IPS-15b (cell line): Measurements from ENCODE around the gene SLC9A1.
"Not testable (repeated sequence)": the region's sequence is repeated elsewhere in the genome, so short reads cannot be mapped to it uniquely, and the experiment has no call there.

Experiments used
- H3K27me3 ChIP-seq: one replicate; pipeline ENCODE4 v1.6.1; 2013; ENCODE audit warnings: low read length; ENCODE audit not compliant: control insufficient read depth, insufficient read depth
- H3K36me3 ChIP-seq: one replicate; pipeline ENCODE4 v1.6.1; 2013; ENCODE audit warnings: low read length; ENCODE audit not compliant: control insufficient read depth, insufficient read depth
- H3K4me1 ChIP-seq: one replicate; pipeline ENCODE4 v1.6.1; 2013; ENCODE audit warnings: mild to moderate bottlenecking, low read length; ENCODE audit not compliant: control insufficient read depth, insufficient read depth
- H3K4me3 ChIP-seq: one replicate; pipeline ENCODE4 v1.5.1; 2013; ENCODE audit warnings: low read depth, low read length
- H3K9ac ChIP-seq: one replicate; pipeline ENCODE4 v1.6.1; 2013; ENCODE audit warnings: low read depth, mild to moderate bottlenecking, low read length
- H3K9me3 ChIP-seq: one replicate; pipeline ENCODE4 v1.6.1; 2013; ENCODE audit warnings: mild to moderate bottlenecking, low read length; ENCODE audit not compliant: control insufficient read depth, insufficient read depth

The SLC9A1 gene

DNA sequence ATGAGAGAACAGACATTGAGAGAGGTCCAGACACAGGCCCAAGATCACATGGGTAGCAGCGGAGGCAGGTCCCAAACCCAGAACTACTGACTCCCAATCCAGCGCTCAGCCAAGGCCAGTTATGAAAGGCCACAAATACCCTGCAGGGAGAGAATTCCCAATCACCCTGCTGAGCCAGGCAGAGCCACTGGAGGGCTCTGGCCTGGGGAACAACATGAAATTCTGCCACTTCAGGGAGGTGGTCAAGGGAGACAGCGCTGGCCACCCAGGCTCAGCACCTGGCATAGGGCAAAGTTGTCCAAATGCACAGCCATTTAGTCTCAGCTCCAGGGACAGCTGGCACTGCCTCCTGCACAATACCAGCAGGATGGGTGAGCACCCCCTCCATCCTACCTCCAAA lies 27.5 kb downstream of the SLC9A1 start:
- Histone ChIP-seq H3K4me3 (no peak overlapping the region), H3K4me1 (no peaks in the 10 kb centered on the region), H3K36me3 (no peaks in the 10 kb centered on the region), H3K9me3 (no peaks in the 10 kb centered on the region), H3K27me3 (no peaks in the 10 kb centered on the region), H3K9ac (no peak overlapping the region)

DNA sequence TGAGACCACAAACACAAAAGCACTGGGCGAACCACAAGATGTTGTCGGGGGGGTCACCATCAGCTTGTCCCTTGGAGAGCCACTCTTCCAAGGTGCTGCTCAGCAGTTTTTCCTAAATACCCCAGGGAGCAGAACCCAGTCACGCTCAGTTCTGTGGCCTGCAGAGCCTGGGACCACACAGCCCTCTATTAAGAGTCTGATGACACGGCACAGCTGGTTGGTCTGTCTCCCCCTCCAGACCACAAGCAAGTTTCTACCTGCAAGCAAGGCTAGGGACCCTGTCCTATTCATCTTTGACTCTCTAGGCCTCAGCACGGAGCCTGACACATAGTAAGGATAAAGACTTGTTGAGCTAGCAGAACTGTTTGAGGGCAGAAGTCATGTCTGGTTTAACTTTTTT lies 28.5 kb downstream of the SLC9A1 start:
- Histone ChIP-seq H3K4me1 (no peaks in the 10 kb centered on the region), H3K4me3 (no peak overlapping the region), H3K36me3 (no peaks in the 10 kb centered on the region), H3K27me3 (no peaks in the 10 kb centered on the region), H3K9ac (no peak overlapping the region), H3K9me3 (no peaks in the 10 kb centered on the region)

DNA sequence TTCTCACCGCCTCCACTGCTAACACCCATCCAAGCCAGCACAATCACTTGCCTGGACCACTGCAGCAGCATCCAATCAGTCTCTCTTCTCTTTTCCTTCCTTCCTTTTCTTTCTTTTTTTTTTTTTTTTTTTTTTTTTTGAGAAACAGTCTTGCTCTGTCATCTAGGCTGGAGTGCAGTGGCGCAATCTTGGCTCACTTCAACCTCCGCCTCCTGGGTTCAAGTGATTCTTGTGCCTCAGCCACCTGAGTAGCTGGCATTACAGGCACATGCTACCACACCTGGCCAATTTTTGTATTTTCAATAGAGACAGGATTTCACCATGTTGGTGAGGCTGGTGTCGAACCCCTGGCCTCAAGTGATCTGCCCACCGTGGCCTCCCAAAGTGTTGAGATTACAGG lies 29.8 kb downstream of the SLC9A1 start:
- H3K9ac ChIP-seq, H3K4me3 ChIP-seq, H3K9me3 ChIP-seq, H3K4me1 ChIP-seq, H3K36me3 ChIP-seq, H3K27me3 ChIP-seq: not testable (repeated sequence)

DNA sequence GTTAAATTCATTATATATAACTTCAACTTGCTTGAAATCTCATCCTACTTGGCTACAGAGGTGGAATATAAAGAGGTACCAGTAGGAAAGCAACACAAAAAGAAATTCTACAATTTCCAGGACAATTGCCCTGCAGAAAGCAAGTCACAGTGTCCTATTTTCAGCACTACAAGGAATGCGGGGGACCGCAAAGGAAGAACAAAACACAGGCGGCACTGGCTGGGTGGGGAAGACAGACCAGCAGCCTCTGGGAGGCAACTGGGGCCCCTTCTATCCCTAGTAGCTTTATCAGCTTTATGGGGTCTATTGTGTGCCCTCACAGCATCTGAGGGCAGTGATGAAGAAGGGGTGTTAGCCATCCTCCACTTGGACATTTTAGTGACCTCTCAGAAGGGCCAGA lies 30.5 kb downstream of the SLC9A1 start:
- H3K36me3 ChIP-seq = no peaks in the 10 kb centered on the region
- H3K4me1 ChIP-seq = no peaks in the 10 kb centered on the region
- no peaks in the 10 kb centered on the region for H3K27me3 ChIP-seq
- no peaks in the 10 kb centered on the region for H3K9me3 ChIP-seq
- no peak overlapping the region for H3K9ac ChIP-seq
- H3K4me3 ChIP-seq = no peak overlapping the region

DNA sequence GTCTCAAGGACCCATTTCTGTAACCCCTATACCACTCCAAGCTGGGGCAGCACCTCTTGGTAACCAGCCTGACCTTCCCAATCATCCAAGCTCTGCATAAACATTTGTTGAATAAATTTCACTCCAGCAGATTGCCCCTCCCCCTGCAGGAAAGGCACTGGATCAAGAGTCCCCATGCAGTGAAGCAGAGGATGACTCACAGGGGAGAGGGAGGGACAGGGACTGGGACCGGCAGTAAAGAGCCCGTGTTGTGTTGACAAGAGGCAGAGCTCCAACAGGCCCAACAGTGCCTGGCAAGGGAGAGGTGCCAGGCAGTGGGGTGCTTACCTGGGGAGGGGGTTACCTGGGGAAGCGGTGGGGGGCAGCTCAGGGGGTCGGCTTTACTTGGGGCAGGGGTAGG lies 32.3 kb downstream of the SLC9A1 start:
- Histone ChIP-seq H3K36me3 (no peaks in the 10 kb centered on the region), H3K9me3 (no peaks in the 10 kb centered on the region), H3K4me3 (no peak overlapping the region), H3K4me1 (no peaks in the 10 kb centered on the region), H3K27me3 (no peaks in the 10 kb centered on the region), H3K9ac (no peak overlapping the region)

DNA sequence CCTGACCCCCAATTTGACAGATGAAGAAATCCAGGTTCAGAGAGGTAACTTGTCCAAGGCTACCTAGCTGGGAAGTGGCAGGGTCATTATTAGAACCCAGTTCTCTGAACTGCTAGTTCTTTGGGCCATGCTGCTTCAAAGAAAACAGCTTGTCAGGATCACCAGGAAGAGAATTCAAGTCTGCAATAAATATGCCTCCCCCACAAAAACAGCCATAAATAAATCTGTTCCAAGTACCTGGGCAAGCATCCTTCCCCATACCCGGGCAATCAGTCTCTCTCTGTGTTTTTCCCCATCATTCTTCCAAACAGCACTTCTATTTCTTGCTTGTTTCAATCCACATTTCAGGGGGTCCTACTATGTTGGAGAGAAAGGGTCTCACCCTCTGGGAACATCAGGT lies 34.1 kb downstream of the SLC9A1 start:
- no peak overlapping the region for H3K9ac ChIP-seq
- H3K27me3 ChIP-seq = no peaks in the 10 kb centered on the region
- no peaks in the 10 kb centered on the region for H3K4me1 ChIP-seq
- no peaks in the 10 kb centered on the region for H3K9me3 ChIP-seq
- no peaks in the 10 kb centered on the region for H3K36me3 ChIP-seq
- no peak overlapping the region for H3K4me3 ChIP-seq

DNA sequence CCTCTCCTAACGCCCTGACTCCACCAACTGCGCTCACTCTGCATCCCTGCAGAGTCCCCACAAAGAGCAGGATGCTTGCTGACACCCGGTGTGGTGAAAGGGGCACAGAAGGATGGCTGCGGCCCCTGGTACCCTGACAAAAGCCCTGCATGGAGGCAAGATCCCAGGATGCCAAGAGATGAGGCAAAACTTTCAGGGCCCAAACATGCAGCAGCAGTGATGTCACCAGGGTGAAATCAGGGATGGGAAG lies 36.6 kb downstream of the SLC9A1 start:
- Histone ChIP-seq H3K4me1 (no peaks in the 10 kb centered on the region), H3K4me3 (no peak overlapping the region), H3K9ac (no peak overlapping the region), H3K36me3 (no peaks in the 10 kb centered on the region), H3K9me3 (no peaks in the 10 kb centered on the region), H3K27me3 (no peaks in the 10 kb centered on the region)

DNA sequence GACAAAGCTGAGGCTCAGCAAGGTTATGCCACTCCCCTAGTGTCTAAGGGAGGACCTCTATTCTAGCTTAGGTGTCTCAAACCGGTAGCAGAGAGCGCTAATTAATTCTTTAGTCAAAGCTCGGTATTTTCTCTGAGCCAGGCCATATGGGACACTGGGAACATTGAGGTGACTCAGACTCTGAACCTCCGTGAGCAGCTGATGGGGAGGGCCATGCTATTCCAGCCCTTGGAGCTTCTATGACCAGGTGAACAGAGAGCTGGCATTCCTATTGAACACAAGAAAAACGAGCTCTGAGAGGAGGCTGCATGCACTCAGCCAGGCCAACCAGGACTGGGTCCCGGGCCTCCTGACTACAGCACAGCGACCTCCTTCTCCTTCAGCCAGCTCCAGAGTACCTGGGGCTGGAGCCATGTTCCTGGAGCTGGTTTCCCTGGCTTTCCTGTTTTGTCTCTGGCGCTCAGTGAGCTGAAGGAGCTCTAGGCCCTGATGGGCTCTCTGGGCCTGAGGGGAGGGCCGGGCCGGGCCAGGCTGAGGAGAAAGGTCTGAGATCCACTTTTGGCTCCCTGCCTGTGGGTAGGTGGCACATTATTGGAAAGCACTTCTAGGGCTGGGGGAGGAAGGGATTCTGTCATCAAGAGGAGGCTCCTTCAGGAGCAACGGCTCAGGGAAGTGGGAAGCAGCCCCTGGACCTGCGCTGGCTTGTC lies 37.0 kb downstream of the SLC9A1 start:
- H3K4me1 ChIP-seq = no peaks in the 10 kb centered on the region
- H3K9me3 ChIP-seq = no peaks in the 10 kb centered on the region

DNA sequence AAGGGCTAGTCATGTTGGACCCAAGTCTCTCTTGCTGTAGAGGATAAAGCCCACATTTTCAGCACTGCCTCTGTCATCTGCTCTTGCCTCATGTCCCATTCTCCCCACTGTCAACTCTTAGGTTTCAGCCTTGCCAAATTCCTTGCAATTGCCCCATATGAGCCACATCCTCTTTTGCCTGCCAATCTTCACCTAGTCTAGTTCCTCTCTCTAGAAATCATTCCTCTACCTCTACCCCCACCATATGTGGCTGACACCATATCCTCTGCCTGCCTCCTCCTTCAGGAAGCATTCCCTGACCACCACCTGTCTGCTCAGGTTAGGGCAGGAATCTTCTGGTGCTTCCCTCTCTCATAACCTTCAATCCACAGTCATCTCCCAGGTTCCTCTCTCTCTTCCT lies 38.2 kb downstream of the SLC9A1 start:
- no peaks in the 10 kb centered on the region for H3K27me3 ChIP-seq

More for the DNA sequence above, 37.0 kb downstream of the SLC9A1 start:
- no peaks in the 10 kb centered on the region for H3K27me3 ChIP-seq
- no peak overlapping the region for H3K4me3 ChIP-seq
- H3K9ac ChIP-seq = no peak overlapping the region
- no peaks in the 10 kb centered on the region for H3K36me3 ChIP-seq

DNA sequence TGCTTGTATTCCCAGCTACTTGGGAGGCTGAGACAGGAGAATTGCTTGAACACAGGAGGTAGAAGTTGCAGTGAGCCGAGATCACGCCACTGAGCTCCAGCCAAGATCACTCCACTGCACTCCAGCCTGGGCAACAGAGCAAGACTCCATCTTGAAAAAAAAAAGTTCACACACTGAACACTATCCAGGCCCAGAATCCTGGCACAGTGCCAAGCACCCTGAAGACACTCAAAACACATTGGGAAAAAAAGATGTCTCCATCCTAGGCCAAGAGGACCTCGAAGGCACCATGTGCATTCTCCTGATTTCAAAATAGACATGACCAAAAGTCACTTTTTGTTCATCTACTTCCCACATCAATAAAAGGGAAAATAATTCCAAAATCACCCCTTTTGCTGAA lies 38.7 kb downstream of the SLC9A1 start:
- Histone ChIP-seq H3K9me3 (no peaks in the 10 kb centered on the region), H3K9ac (no peak overlapping the region), H3K36me3 (no peaks in the 10 kb centered on the region), H3K27me3 (no peaks in the 10 kb centered on the region), H3K4me1 (no peaks in the 10 kb centered on the region), H3K4me3 (no peak overlapping the region)

More for the DNA sequence above, 38.2 kb downstream of the SLC9A1 start:
- H3K36me3 ChIP-seq = no peaks in the 10 kb centered on the region
- no peak overlapping the region for H3K9ac ChIP-seq
- no peak overlapping the region for H3K4me3 ChIP-seq
- H3K9me3 ChIP-seq = no peaks in the 10 kb centered on the region
- H3K4me1 ChIP-seq = no peaks in the 10 kb centered on the region

DNA sequence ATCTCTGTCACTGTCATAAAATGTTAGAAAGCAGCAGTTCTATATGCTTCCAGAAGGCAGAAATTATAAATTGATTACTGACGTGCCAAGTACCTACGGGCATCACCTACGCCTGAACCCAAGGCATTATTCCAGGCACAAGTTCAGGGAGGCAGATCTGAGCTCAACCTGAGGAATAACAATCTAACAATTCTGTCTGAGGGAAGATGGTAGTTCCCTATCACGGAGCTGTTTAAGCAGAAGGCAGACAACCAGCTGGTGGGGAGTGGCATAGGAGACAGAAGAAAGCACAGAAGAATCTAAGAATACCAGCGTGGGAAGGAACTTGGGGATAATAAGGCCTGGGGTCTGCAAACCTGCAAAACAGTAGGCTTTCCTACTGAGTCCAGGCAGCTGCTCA lies 40.4 kb downstream of the SLC9A1 start:
- no peaks in the 10 kb centered on the region for H3K27me3 ChIP-seq
- H3K9ac ChIP-seq = no peak overlapping the region
- H3K4me3 ChIP-seq = no peak overlapping the region
- H3K36me3 ChIP-seq = no peaks in the 10 kb centered on the region
- H3K4me1 ChIP-seq = no peaks in the 10 kb centered on the region
- no peaks in the 10 kb centered on the region for H3K9me3 ChIP-seq

DNA sequence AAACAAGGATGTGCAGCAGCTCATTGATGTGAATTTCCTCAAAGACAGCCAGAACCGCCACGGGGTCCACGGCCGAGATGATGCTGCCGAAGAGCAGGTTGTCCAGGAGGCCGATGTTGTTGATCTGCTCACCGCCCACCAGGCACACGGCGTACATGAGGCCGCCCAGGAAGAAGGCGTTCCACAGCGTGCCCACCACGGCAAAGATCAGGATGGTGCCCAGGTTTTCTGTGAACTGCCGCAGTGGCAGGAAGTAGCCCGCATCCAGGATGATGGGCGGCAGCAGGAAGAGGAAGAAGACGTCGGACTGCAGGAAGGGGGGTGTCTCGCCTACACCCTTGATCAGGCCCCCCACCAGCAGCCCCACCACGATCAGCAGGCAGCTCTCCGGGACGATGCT lies 41.1 kb downstream of the SLC9A1 start:
- H3K27me3 ChIP-seq = no peaks in the 10 kb centered on the region
- H3K36me3 ChIP-seq = no peaks in the 10 kb centered on the region
- H3K9ac ChIP-seq = no peak overlapping the region
- no peaks in the 10 kb centered on the region for H3K9me3 ChIP-seq
- no peaks in the 10 kb centered on the region for H3K4me1 ChIP-seq
- H3K4me3 ChIP-seq = no peak overlapping the region
